Naive B cell (primary cell): ENCODE data around the gene ZMYND12. TPM values are rescaled to one million over a fixed set of nuclear protein-coding genes. Genes with fewer than 3 reads are reported as not detected.

ENCODE experiments used
- ATAC-seq, 2 donors: fragments of 150-1000 bp; cut with Tn5 transposase; 2 replicates each; pipeline ENCODE4 v1.10.0; 2021; ENCODE audit warnings: low read depth in 2 of 2, mild to moderate bottlenecking in 2 of 2, moderate library complexity in 2 of 2
- DNase-seq: peaks from one replicate; pipeline ENCODE4 v3.0.0; 2022
- H3K27ac Mint-ChIP-seq, 6 donors: one replicate each; pipeline ENCODE4 v1.8.0; 2020 to 2022; ENCODE audit warnings: mild to moderate bottlenecking in 6 of 6, mixed read lengths in 6 of 6, moderate library complexity in 5 of 6, inconsistent platforms in 2 of 6
- H3K27me3 Mint-ChIP-seq, 3 donors: one replicate each; pipeline ENCODE4 v1.8.0; 2021 to 2022; ENCODE audit warnings: mixed read lengths in 3 of 3, mild to moderate bottlenecking in 1 of 3
- H3K36me3 Mint-ChIP-seq, 2 donors: one replicate each; pipeline ENCODE4 v1.8.0; 2020 to 2022; ENCODE audit warnings: mixed read lengths in 2 of 2, inconsistent platforms in 1 of 2, mild to moderate bottlenecking in 1 of 2
- H3K4me1 Mint-ChIP-seq, 3 donors: one replicate each; pipeline ENCODE4 v1.8.0; 2020 to 2022; ENCODE audit warnings: mixed read lengths in 3 of 3, inconsistent platforms in 1 of 3, mild to moderate bottlenecking in 1 of 3, moderate library complexity in 1 of 3
- H3K4me3 Mint-ChIP-seq, 8 donors: one replicate each; pipeline ENCODE4 v1.8.0; 2020 to 2022; ENCODE audit warnings: mild to moderate bottlenecking in 8 of 8, mixed read lengths in 8 of 8, moderate library complexity in 8 of 8, inconsistent platforms in 2 of 8
- H3K9me3 Mint-ChIP-seq, 7 donors: one replicate each; pipeline ENCODE4 v1.8.0; 2020 to 2022; ENCODE audit warnings: mixed read lengths in 7 of 7, mild to moderate bottlenecking in 5 of 7, inconsistent platforms in 2 of 7, moderate library complexity in 1 of 7
- polyA plus RNA-seq, 6 donors: library from polyadenylated mRNA; unstranded; fragments of 300-500 nt; fragmentation: Illumina TruSeq; gene quantifications; one replicate each; pipeline ENCODE4 v1.2.3, GENCODE V29; 2021; ENCODE audit warnings: low read depth in 6 of 6

ZMYND12 gene
- polyA plus RNA-seq, 6 donors from 2014 or later = 0.33 to 5.7 (median 1.9) TPM

- no peak for DNase-seq
- ATAC-seq = no peak
- no peaks in the 10 kb centered on the region for H3K9me3 Mint-ChIP-seq
- H3K27me3 Mint-ChIP-seq = no peaks in the 10 kb centered on the region
- H3K27ac Mint-ChIP-seq = peak overlapping the region in 1 of 6 donors; percentile 11
- H3K4me1 Mint-ChIP-seq = no peaks in the 10 kb centered on the region
- no peaks in the 10 kb centered on the region for H3K36me3 Mint-ChIP-seq
- no peak overlapping the region for H3K4me3 Mint-ChIP-seq
Observed at GRCh38 chr1:42430286-42431135, 25.3 kb downstream of the ZMYND12 start.

- ATAC-seq (no peak), DNase-seq (no peak)
- Mint-ChIP-seq H3K4me1 (no peaks in the 10 kb centered on the region), H3K27ac (no peak overlapping the region), H3K9me3 (no peaks in the 10 kb centered on the region), H3K4me3 (no peak overlapping the region), H3K36me3 (no peaks in the 10 kb centered on the region), H3K27me3 (no peaks in the 10 kb centered on the region)
Observed at GRCh38 chr1:42429603-42430002, 26.2 kb downstream of the ZMYND12 start.

GRCh38 chr1:42427240-42427639 lies 28.6 kb downstream of the ZMYND12 start:
- Mint-ChIP-seq H3K36me3 (no peaks in the 10 kb centered on the region), H3K4me1 (no peaks in the 10 kb centered on the region), H3K4me3 (no peak overlapping the region), H3K27ac (no peak overlapping the region), H3K27me3 (no peaks in the 10 kb centered on the region), H3K9me3 (no peaks in the 10 kb centered on the region)
- ATAC-seq = no peak
- DNase-seq = no peak

GRCh38 chr1:42424201-42424600 lies 31.6 kb downstream of the ZMYND12 start:
- no peak overlapping the region for H3K27ac Mint-ChIP-seq

DNA sequence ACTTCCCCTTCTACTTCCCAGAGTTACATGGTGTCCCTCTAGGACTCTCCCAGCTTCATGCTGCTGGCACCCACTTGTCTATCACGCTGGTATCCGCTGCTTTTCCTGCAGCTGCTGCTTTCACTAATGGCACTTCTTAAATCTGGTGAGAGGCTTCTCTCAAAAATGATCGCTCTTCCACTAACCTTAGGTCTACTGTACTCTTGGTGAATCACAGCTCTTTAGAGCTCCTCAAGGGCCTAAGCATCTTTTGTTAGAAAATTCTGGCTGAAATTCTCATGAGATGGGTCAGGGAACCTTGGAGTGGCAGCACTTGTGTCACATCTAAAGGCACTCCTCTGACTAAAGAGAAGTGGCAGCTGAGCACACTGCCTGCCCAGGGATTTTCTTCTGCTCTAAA lies 32.1 kb downstream of the ZMYND12 start:
- Mint-ChIP-seq H3K36me3 (no peaks in the 10 kb centered on the region), H3K4me1 (no peaks in the 10 kb centered on the region), H3K4me3 (no peak overlapping the region), H3K27me3 (peaks cover 0 to 16% (median 12%) of the 10 kb centered on the region in 3 donors), H3K9me3 (no peaks in the 10 kb centered on the region), H3K27ac (no peak overlapping the region)
- no peak for DNase-seq
- no peak for ATAC-seq

More at GRCh38 chr1:42424201-42424600, 31.6 kb downstream of the ZMYND12 start:
- no peaks in the 10 kb centered on the region for H3K36me3 Mint-ChIP-seq
- no peak for DNase-seq
- H3K9me3 Mint-ChIP-seq = no peaks in the 10 kb centered on the region
- H3K4me1 Mint-ChIP-seq = no peaks in the 10 kb centered on the region
- no peak overlapping the region for H3K4me3 Mint-ChIP-seq
- ATAC-seq = no peak
- H3K27me3 Mint-ChIP-seq = peaks cover 0 to 16% (median 12%) of the 10 kb centered on the region in 3 donors

GRCh38 chr1:42422737-42423136 lies 33.1 kb downstream of the ZMYND12 start:
- ATAC-seq = no peak

GRCh38 chr1:42420911-42421585 lies 34.8 kb downstream of the ZMYND12 start:
- H3K36me3 Mint-ChIP-seq = no peaks in the 10 kb centered on the region
- no peak for ATAC-seq
- H3K4me3 Mint-ChIP-seq = no peak overlapping the region
- no peaks in the 10 kb centered on the region for H3K9me3 Mint-ChIP-seq
- no peaks in the 10 kb centered on the region for H3K4me1 Mint-ChIP-seq
- DNase-seq = no peak
- no peak overlapping the region for H3K27ac Mint-ChIP-seq
- H3K27me3 Mint-ChIP-seq = peaks cover 0 to 16% (median 12%) of the 10 kb centered on the region in 3 donors

More at GRCh38 chr1:42422737-42423136, 33.1 kb downstream of the ZMYND12 start:
- no peaks in the 10 kb centered on the region for H3K9me3 Mint-ChIP-seq
- H3K27ac Mint-ChIP-seq = no peak overlapping the region
- H3K27me3 Mint-ChIP-seq = peaks cover 0 to 16% (median 12%) of the 10 kb centered on the region in 3 donors
- H3K36me3 Mint-ChIP-seq = no peaks in the 10 kb centered on the region
- no peak overlapping the region for H3K4me3 Mint-ChIP-seq
- H3K4me1 Mint-ChIP-seq = no peaks in the 10 kb centered on the region
- DNase-seq = no peak

GRCh38 chr1:42420121-42420520 lies 35.7 kb downstream of the ZMYND12 start:
- H3K27me3 Mint-ChIP-seq = peaks cover 0 to 22% (median 17%) of the 10 kb centered on the region in 3 donors
- no peaks in the 10 kb centered on the region for H3K9me3 Mint-ChIP-seq
- ATAC-seq (no peak), DNase-seq (no peak)
- no peaks in the 10 kb centered on the region for H3K4me1 Mint-ChIP-seq
- no peak overlapping the region for H3K4me3 Mint-ChIP-seq
- H3K27ac Mint-ChIP-seq = peak overlapping the region in 1 of 6 donors; percentile 46
- no peaks in the 10 kb centered on the region for H3K36me3 Mint-ChIP-seq

- no peaks in the 10 kb centered on the region for H3K4me1 Mint-ChIP-seq
- peaks cover 2 to 24% (median 21%) of the 10 kb centered on the region in 3 donors for H3K27me3 Mint-ChIP-seq
- no peak for ATAC-seq
- no peaks in the 10 kb centered on the region for H3K9me3 Mint-ChIP-seq
- DNase-seq = no peak
- no peak overlapping the region for H3K4me3 Mint-ChIP-seq
- peak overlapping the region in 1 of 6 donors; percentile 20 for H3K27ac Mint-ChIP-seq
- H3K36me3 Mint-ChIP-seq = no peaks in the 10 kb centered on the region
Observed at GRCh38 chr1:42419126-42419821, 36.5 kb downstream of the ZMYND12 start.

DNA sequence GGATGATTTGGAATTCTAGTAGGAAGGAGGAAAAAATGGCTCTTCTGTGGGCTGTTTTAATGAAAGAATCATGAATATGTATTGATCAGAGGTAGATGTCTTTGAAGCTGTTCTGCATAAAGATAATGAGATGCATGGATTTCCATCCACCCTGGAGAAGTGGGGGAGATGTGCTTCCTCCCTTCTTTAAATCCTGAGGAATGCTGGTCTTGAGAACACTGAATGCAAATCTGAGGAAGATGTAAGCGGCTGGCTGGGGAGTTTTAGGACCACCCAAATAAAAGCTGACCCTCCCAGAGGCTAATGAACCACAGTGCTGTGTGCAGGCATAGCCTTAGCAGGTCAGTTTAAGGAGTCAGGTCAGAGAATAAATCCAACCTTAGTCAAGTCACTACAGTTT lies 37.3 kb downstream of the ZMYND12 start:
- Mint-ChIP-seq H3K9me3 (no peaks in the 10 kb centered on the region), H3K27me3 (peaks cover 3 to 24% (median 23%) of the 10 kb centered on the region in 3 donors), H3K36me3 (no peaks in the 10 kb centered on the region), H3K4me3 (no peak overlapping the region), H3K27ac (no peak overlapping the region), H3K4me1 (no peaks in the 10 kb centered on the region)
- ATAC-seq = no peak
- DNase-seq = no peak

- Mint-ChIP-seq H3K9me3 (no peaks in the 10 kb centered on the region), H3K4me3 (no peak overlapping the region)
Observed at GRCh38 chr1:42417166-42417565, 38.7 kb downstream of the ZMYND12 start.

DNA sequence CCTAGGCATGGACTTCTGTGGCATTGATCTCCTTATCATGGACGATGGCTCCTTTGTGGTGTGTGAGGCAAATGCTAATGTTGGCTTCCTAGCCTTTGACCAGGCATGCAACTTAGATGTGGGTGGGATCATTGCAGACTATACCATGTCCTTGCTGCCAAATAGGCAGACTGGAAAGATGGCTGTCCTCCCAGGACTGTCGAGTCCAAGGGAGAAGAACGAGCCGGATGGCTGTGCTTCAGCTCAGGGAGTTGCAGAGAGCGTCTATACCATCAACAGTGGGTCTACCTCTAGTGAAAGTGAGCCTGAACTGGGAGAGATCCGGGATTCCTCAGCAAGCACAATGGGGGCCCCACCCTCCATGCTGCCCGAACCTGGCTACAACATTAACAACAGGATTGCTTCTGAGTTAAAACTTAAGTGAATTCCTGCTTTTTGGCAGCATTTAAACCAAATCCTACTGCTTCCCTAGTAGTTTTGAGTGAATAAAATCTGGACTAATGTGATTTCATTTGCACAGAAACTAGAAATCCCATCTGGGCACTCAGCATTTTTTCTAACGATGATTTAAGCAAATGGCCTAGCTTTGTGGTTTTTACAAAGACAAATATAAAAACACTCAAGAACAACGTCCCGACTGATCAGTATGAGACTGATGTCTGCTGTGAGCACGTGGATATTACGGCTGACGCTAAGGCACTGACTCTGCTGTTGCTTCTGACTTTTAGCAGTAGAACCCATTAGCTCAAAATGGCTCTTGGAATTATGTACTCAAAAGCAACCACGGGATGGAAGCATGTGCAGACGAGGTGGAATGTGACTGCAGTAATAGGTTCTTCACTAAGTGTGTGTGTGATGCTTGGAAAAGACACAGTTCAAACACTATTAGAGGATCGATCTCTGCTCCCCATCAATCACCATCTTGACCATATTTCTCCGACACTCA lies 41.0 kb downstream of the ZMYND12 start:
- ATAC-seq (no peak), DNase-seq (no peak)
- H3K4me3 Mint-ChIP-seq = no peak overlapping the region
- H3K9me3 Mint-ChIP-seq = no peaks in the 10 kb centered on the region
- no peaks in the 10 kb centered on the region for H3K4me1 Mint-ChIP-seq
- H3K27me3 Mint-ChIP-seq = peaks cover 8 to 24% (median 15%) of the 10 kb centered on the region in 3 donors
- H3K36me3 Mint-ChIP-seq = no peaks in the 10 kb centered on the region
- H3K27ac Mint-ChIP-seq = no peak overlapping the region

More at GRCh38 chr1:42417166-42417565, 38.7 kb downstream of the ZMYND12 start:
- no peaks in the 10 kb centered on the region for H3K36me3 Mint-ChIP-seq
- no peak overlapping the region for H3K27ac Mint-ChIP-seq
- H3K4me1 Mint-ChIP-seq = no peaks in the 10 kb centered on the region
- H3K27me3 Mint-ChIP-seq = peaks cover 3 to 24% (median 23%) of the 10 kb centered on the region in 3 donors
- ATAC-seq (no peak), DNase-seq (no peak)
